ENCODE data around the gene YKT6. TPM values are rescaled to one million over a fixed set of nuclear protein-coding genes. Genes with fewer than 3 reads are reported as not detected.

Gene YKT6
- total and polyA plus RNA-seq, 11 donors: 28.5 to 133 (median 46.6) TPM

- ATAC-seq (no peak), DNase-seq (no peak)
- Histone ChIP-seq H3K36me3 (no peaks in the 10 kb centered on the region), H3K4me3 (no peak overlapping the region), H3K27me3 (peaks cover 0 to 14% (median 0%) of the 10 kb centered on the region in 9 donors), H3K9me3 (peaks cover 0 to 7% (median 2%) of the 10 kb centered on the region in 12 donors), H3K4me1 (no peaks in the 10 kb centered on the region), H3K27ac (no peak overlapping the region)
- WGBS, 4 donors: 66 to 75% (median 69%) methylated on average over 9 of the region's 9 CpGs
- TF ChIP-seq POLR2A (IDR thresholded peaks at IDR 0.05): no peak
- TF ChIP-seq CTCF (IDR thresholded peaks at IDR 0.05): no peak
- intact Hi-C loops (cut with DNase I): no loop called here
Measured at GRCh38 chr7:44187636-44188416, 13.0 kb upstream of the YKT6 start.

GRCh38 chr7:44188480-44189225, 12.1 kb upstream of the YKT6 start:
- Histone ChIP-seq H3K27ac (no peak overlapping the region), H3K9me3 (no peaks in the 10 kb centered on the region), H3K4me1 (no peaks in the 10 kb centered on the region), H3K36me3 (no peaks in the 10 kb centered on the region), H3K27me3 (peaks cover 0 to 18% (median 0%) of the 10 kb centered on the region in 9 donors), H3K4me3 (no peak overlapping the region)
- ATAC-seq (no peak), DNase-seq (no peak)
- intact Hi-C loops (cut with DNase I): no loop called here
- 81 to 88% (median 83%) methylated on average over 12 to 16 of the region's 16 CpGs for WGBS, 4 donors
- TF ChIP-seq POLR2A (IDR thresholded peaks at IDR 0.05) (no peak), CTCF (IDR thresholded peaks at IDR 0.05) (no peak)

- no peaks in the 10 kb centered on the region for H3K4me1 ChIP-seq
- ATAC-seq: no peak
- intact Hi-C loops (cut with DNase I): no loop called here
- no peak within 1 kb of the TSS for H3K4me3 ChIP-seq
- H3K36me3 ChIP-seq: no peaks in the 10 kb centered on the region
- no peaks in the 10 kb centered on the region for H3K9me3 ChIP-seq
- no peak for DNase-seq
- TF ChIP-seq POLR2A (IDR thresholded peaks at IDR 0.05) (no peak), CTCF (IDR thresholded peaks at IDR 0.05) (no peak)
- H3K27me3 ChIP-seq: peaks cover 0 to 21% (median 0%) of the 10 kb centered on the region in 9 donors
- no peak within 1 kb of the TSS for H3K27ac ChIP-seq
- WGBS, 4 donors: 75 to 88% (median 81%) methylated on average over 10 to 11 of the region's 11 CpGs
Measured at GRCh38 chr7:44189286-44189992, 11.3 kb upstream of the YKT6 start, which contains the start of gene GCK. Gene GCK, minus strand, starts transcription at chr7:44189439. Its CDS starts 486 bp downstream, at chr7:44188953.
